Daoy (cell line): ENCODE results near the gene ZBTB22. TPM values are rescaled to one million over a fixed set of nuclear protein-coding genes. Genes with fewer than 3 reads are reported as not detected.
"Not testable (repeated sequence)": the region's sequence is repeated elsewhere in the genome, so short reads cannot be mapped to it uniquely, and the experiment has no call there.

ENCODE experiments used
- DNase-seq: peaks from one replicate; pipeline ENCODE4 v3.0.0-alpha.2; 2015; ENCODE audit warnings: low read depth
- total RNA-seq: library from RNA; depleted of rRNA; stranded (reverse); fragments of >200 nt; shearing (Covaris generic); gene quantifications from 2 replicates; pipeline ENCODE4 v1.2.3, GENCODE V29; 2014

ZBTB22 gene
- total RNA-seq, 1 experiment from 2014 or later, result 11.2 TPM

GRCh38 chr6:33301877-33302276, 15.7 kb downstream of the ZBTB22 start:
- no peak for DNase-seq

GRCh38 chr6:33299237-33299944, 18.2 kb downstream of the ZBTB22 start:
- peak; percentile 97 for DNase-seq

GRCh38 chr6:33298773-33299236, 18.7 kb downstream of the ZBTB22 start, which contains the start of gene RGL2:
RGL2 (minus strand) TSS chr6:33298942; CDS start chr6:33298610, 332 bp downstream.
- peak; percentile 70 for DNase-seq

- DNase-seq, result peak; percentile 79
These were observed 19.4 kb downstream of the ZBTB22 start for GRCh38 chr6:33297956-33298772.

GRCh38 chr6:33297406-33297955, 20.1 kb downstream of the ZBTB22 start:
- no peak for DNase-seq

GRCh38 chr6:33296797-33297405, 20.6 kb downstream of the ZBTB22 start:
- no peak for DNase-seq

GRCh38 chr6:33295621-33296369, 21.7 kb downstream of the ZBTB22 start:
- no peak for DNase-seq

GRCh38 chr6:33294086-33294823, 23.3 kb downstream of the ZBTB22 start:
- DNase-seq, result no peak

- DNase-seq, result no peak
These were observed 24.4 kb downstream of the ZBTB22 start for GRCh38 chr6:33292996-33293682.

- no peak for DNase-seq
These were observed 27.1 kb downstream of the ZBTB22 start for GRCh38 chr6:33290459-33290858.

GRCh38 chr6:33289784-33290315, 27.7 kb downstream of the ZBTB22 start:
- no peak for DNase-seq

GRCh38 chr6:33288921-33289783, 28.4 kb downstream of the ZBTB22 start, which contains the start of the genes PFDN6 and WDR46:
PFDN6 (plus strand) TSS chr6:33289601; CDS start chr6:33289857, 256 bp downstream.
WDR46 (minus strand) TSS chr6:33289239; CDS start chr6:33289170, 69 bp downstream.
- peak; percentile 92 for DNase-seq

GRCh38 chr6:33288141-33288920, 29.2 kb downstream of the ZBTB22 start:
- DNase-seq, result no peak

- no peak for DNase-seq
These were observed 30.3 kb downstream of the ZBTB22 start for GRCh38 chr6:33286946-33287914.

- DNase-seq, result not testable (repeated sequence)
These were observed 32.3 kb downstream of the ZBTB22 start for GRCh38 chr6:33285214-33285613.

GRCh38 chr6:33280539-33280938, 37.0 kb downstream of the ZBTB22 start:
- no peak for DNase-seq
